H9 (cell line): ENCODE data around the gene TMEM106C. TPM values are rescaled to one million over a fixed set of nuclear protein-coding genes. Genes with fewer than 3 reads are reported as not detected.

Source experiments
- DNase-seq: peaks from one replicate; pipeline ENCODE4 v3.0.0-alpha.2; 2017
- H2AFZ ChIP-seq: one replicate; pipeline ENCODE4 v1.6.1; 2013; ENCODE audit warnings: mild to moderate bottlenecking, low read length, control low read depth, moderate library complexity
- H2AK5ac ChIP-seq: 2 replicates; pipeline ENCODE4 v1.6.1; 2013; ENCODE audit warnings: low read length, control low read depth, mixed read lengths; ENCODE audit not compliant: insufficient read length
- H2BK120ac ChIP-seq: one replicate; pipeline ENCODE4 v1.6.1; 2013; ENCODE audit warnings: low read depth, mild to moderate bottlenecking, low read length, control low read depth, inconsistent platforms; ENCODE audit not compliant: poor library complexity, severe bottlenecking
- H2BK12ac ChIP-seq: 2 replicates; pipeline ENCODE4 v1.6.1; 2013; ENCODE audit warnings: low read length, control low read depth, mixed read lengths, low read depth; ENCODE audit not compliant: insufficient read length
- H2BK15ac ChIP-seq: 2 replicates; pipeline ENCODE4 v1.6.1; 2013; ENCODE audit warnings: low read depth, low read length, control low read depth
- H2BK20ac ChIP-seq: one replicate; pipeline ENCODE4 v1.6.1; 2013; ENCODE audit warnings: low read depth, mild to moderate bottlenecking, low read length, control low read depth, inconsistent platforms; ENCODE audit not compliant: poor library complexity, severe bottlenecking
- H2BK5ac ChIP-seq: 2 replicates; pipeline ENCODE4 v1.6.1; 2013; ENCODE audit warnings: low read length, control low read depth, mixed read lengths; ENCODE audit not compliant: insufficient read length
- H3K14ac ChIP-seq: 2 replicates; pipeline ENCODE4 v1.6.1; 2013; ENCODE audit warnings: low read length, control low read depth; ENCODE audit not compliant: insufficient read depth
- H3K18ac ChIP-seq: 2 replicates; pipeline ENCODE4 v1.6.1; 2013; ENCODE audit warnings: low read depth, mild to moderate bottlenecking, mixed read lengths, low read length, control low read depth; ENCODE audit not compliant: insufficient read length
- H3K23ac ChIP-seq: 2 replicates; pipeline ENCODE4 v1.6.1; 2013; ENCODE audit warnings: low read length, control low read depth, mixed read lengths, low read depth; ENCODE audit not compliant: insufficient read length
- H3K23me2 ChIP-seq: 2 replicates; pipeline ENCODE4 v1.6.1; 2013; ENCODE audit warnings: low read depth, mild to moderate bottlenecking, mixed read lengths, low read length, control low read depth; ENCODE audit not compliant: insufficient read length, poor library complexity, severe bottlenecking
- H3K27ac ChIP-seq: 2 replicates; pipeline ENCODE4 v1.5.1; 2013; ENCODE audit warnings: low read length, control low read depth, mixed read lengths, low read depth; ENCODE audit not compliant: insufficient read length
- H3K27me3 ChIP-seq: 2 replicates; pipeline ENCODE4 v1.6.1; 2013; ENCODE audit warnings: low read length, control low read depth, inconsistent platforms; ENCODE audit not compliant: insufficient read depth
- H3K4ac ChIP-seq: 2 replicates; pipeline ENCODE4 v1.6.1; 2013; ENCODE audit warnings: low read depth, mild to moderate bottlenecking, control low read depth, inconsistent platforms, low read length, moderate library complexity
- H3K4me1 ChIP-seq: 2 replicates; pipeline ENCODE4 v1.6.1; 2013; ENCODE audit warnings: low read length, control low read depth, inconsistent platforms; ENCODE audit not compliant: insufficient read depth
- H3K4me2 ChIP-seq: 2 replicates; pipeline ENCODE4 v1.6.1; 2013; ENCODE audit warnings: low read length, control low read depth, mixed read lengths; ENCODE audit not compliant: insufficient read length, insufficient read depth
- H3K56ac ChIP-seq: 2 replicates; pipeline ENCODE4 v1.6.1; 2013; ENCODE audit warnings: low read depth, mild to moderate bottlenecking, mixed read lengths, low read length, control low read depth; ENCODE audit not compliant: insufficient read length
- H3K79me1 ChIP-seq: 2 replicates; pipeline ENCODE4 v1.6.1; 2013; ENCODE audit warnings: low read depth, mild to moderate bottlenecking, moderate library complexity, low read length, control low read depth, inconsistent platforms; ENCODE audit not compliant: insufficient read depth, poor library complexity, severe bottlenecking
- H3K79me2 ChIP-seq: 2 replicates; pipeline ENCODE4 v1.6.1; 2013; ENCODE audit warnings: low read length, control low read depth, inconsistent platforms; ENCODE audit not compliant: insufficient read depth
- H3K9ac ChIP-seq: 2 replicates; pipeline ENCODE4 v1.6.1; 2013; ENCODE audit warnings: low read length, control low read depth, mixed read lengths; ENCODE audit not compliant: insufficient read length; ENCODE audit errors: extremely low read depth
- H3K9me3 ChIP-seq: one replicate; pipeline ENCODE4 v1.6.1; 2013; ENCODE audit warnings: low read depth, low read length, inconsistent platforms; ENCODE audit not compliant: control insufficient read depth
- H3T11ph ChIP-seq: one replicate; pipeline ENCODE4 v1.6.1; 2013; ENCODE audit warnings: mild to moderate bottlenecking, low read length, control low read depth, inconsistent platforms
- H4K20me1 ChIP-seq: one replicate; pipeline ENCODE4 v1.6.1; 2013; ENCODE audit not compliant: control insufficient read depth, insufficient read length, insufficient read depth
- H4K5ac ChIP-seq: 2 replicates; pipeline ENCODE4 v1.6.1; 2013; ENCODE audit warnings: low read depth, mild to moderate bottlenecking, mixed read lengths, low read length, control low read depth; ENCODE audit not compliant: insufficient read length
- H4K8ac ChIP-seq: replicated peaks from 2 replicates; pipeline ENCODE4 v1.6.1; 2013; ENCODE audit warnings: low read length, control low read depth, mixed read lengths, low read depth; ENCODE audit not compliant: insufficient read length
- H4K91ac ChIP-seq: 2 replicates; pipeline ENCODE4 v1.6.1; 2013; ENCODE audit warnings: low read depth, mild to moderate bottlenecking, moderate library complexity, mixed read lengths, low read length, control low read depth; ENCODE audit not compliant: insufficient read length
- H3K27ac Mint-ChIP-seq, 3 experiments: 2 replicates in 2 of 3; 3 replicates in 1 of 3; pipeline ENCODE4 v1.8.0; 2020 to 2021; ENCODE audit warnings: mixed read lengths in 3 of 3, mild to moderate bottlenecking in 1 of 3, moderate library complexity in 1 of 3
- H3K27me3 Mint-ChIP-seq: 2 replicates; pipeline ENCODE4 v1.8.0; 2021; ENCODE audit warnings: low read depth, mild to moderate bottlenecking, moderate library complexity, mixed read lengths
- H3K36me3 Mint-ChIP-seq, 3 experiments: 2 replicates in 2 of 3; 3 replicates in 1 of 3; pipeline ENCODE4 v1.8.0; 2020 to 2021; ENCODE audit warnings: low read depth in 3 of 3, mixed read lengths in 3 of 3; ENCODE audit not compliant: insufficient read depth in 1 of 3
- H3K4me1 Mint-ChIP-seq, 2 experiments: 2 replicates each; pipeline ENCODE4 v1.8.0; 2020; ENCODE audit warnings: mixed read lengths in 2 of 2
- H3K4me3 Mint-ChIP-seq, 2 experiments: 2 replicates in 1 of 2; 3 replicates in 1 of 2; pipeline ENCODE4 v1.8.0; 2020 to 2021; ENCODE audit warnings: mild to moderate bottlenecking in 2 of 2, mixed read lengths in 2 of 2, moderate library complexity in 1 of 2
- H3K9me3 Mint-ChIP-seq, 2 experiments: 2 replicates in 1 of 2; 3 replicates in 1 of 2; pipeline ENCODE4 v1.8.0; 2020; ENCODE audit warnings: mild to moderate bottlenecking in 2 of 2, mixed read lengths in 2 of 2, moderate library complexity in 1 of 2
- WGBS: extraction: QIAGEN DNeasy Blood & Tissue Kit; methylation state at CpG from one replicate; pipeline ENCODE4 v1.1.7; 2013; ENCODE audit warnings: missing lambda C conversion rate, low lambda C conversion rate, mixed read lengths; ENCODE audit not compliant: insufficient read length; ENCODE audit errors: extremely low coverage; 5-methylcytosine and 5-hydroxymethylcytosine counted together
- total RNA-seq: library from RNA; stranded (reverse); gene quantifications from 2 replicates; pipeline ENCODE4 v1.2.1, GENCODE V29; 2021
- TF ChIP-seq, protein P1 (sequence below): fragments of 200-600 bp; sonication (generic); conservative IDR thresholded peaks from 3 replicates; pipeline ENCODE4 v1.8.0; 2021; ENCODE audit warnings: antibody characterized with exemption, mild to moderate bottlenecking

The TMEM106C gene
- total RNA-seq, 1 experiment from 2014 or later = 43.7 TPM

DNA sequence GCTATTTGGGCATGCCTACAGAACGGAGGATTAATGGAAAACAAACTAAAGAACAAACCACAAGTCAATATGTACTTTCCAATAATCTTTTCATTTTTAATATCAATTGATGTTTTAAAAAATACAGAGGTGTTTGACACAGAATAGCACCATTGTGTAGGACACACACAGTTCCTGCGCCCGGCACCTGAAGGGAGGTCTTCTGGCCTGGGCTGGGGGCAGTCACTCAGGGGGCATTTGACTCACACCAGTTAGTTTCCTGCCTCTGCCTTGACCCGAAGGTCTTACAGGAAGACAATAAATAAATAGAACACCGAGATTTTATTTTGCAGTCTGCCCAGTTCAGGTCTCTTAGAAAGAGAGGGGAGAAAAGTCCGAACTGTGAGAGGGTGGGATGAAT is 9.5 kb downstream of the TMEM106C start:
- Histone ChIP-seq H3K4me2 (no peak overlapping the region), H2AFZ (no peak overlapping the region), H3K9ac (no peak overlapping the region), H3K56ac (no peak overlapping the region), H3K14ac (no peak overlapping the region), H3K27me3 (no peaks in the 10 kb centered on the region), H3K4me1 (no peaks in the 10 kb centered on the region), H2BK15ac (no peak overlapping the region), H3K79me2 (no peaks in the 10 kb centered on the region), H3K23ac (no peak overlapping the region), H2BK12ac (no peak overlapping the region), H2AK5ac (no peak overlapping the region), H4K91ac (no peak overlapping the region), H4K8ac (no peak overlapping the region), H4K5ac (no peak overlapping the region), H3K79me1 (no peaks in the 10 kb centered on the region), H2BK120ac (no peak overlapping the region), H4K20me1 (no peaks in the 10 kb centered on the region), H3K23me2 (no peaks in the 10 kb centered on the region), H3K27ac (no peak overlapping the region), H3K4ac (no peak overlapping the region), H2BK20ac (no peak overlapping the region), H2BK5ac (no peak overlapping the region), H3T11ph (no peak overlapping the region), H3K18ac (no peak overlapping the region), H3K9me3 (no peaks in the 10 kb centered on the region)
- Mint-ChIP-seq H3K27me3 (peaks cover 58% of the 10 kb centered on the region), H3K27ac (no peak overlapping the region), H3K9me3 (no peaks in the 10 kb centered on the region), H3K36me3 (peaks cover 0 to 6% (median 0%) of the 10 kb centered on the region in 3 experiments; a peak in 2 of 7 replicates), H3K4me3 (no peak overlapping the region), H3K4me1 (no peaks in the 10 kb centered on the region)
- no peak for DNase-seq
- TF ChIP-seq, protein P1, sequence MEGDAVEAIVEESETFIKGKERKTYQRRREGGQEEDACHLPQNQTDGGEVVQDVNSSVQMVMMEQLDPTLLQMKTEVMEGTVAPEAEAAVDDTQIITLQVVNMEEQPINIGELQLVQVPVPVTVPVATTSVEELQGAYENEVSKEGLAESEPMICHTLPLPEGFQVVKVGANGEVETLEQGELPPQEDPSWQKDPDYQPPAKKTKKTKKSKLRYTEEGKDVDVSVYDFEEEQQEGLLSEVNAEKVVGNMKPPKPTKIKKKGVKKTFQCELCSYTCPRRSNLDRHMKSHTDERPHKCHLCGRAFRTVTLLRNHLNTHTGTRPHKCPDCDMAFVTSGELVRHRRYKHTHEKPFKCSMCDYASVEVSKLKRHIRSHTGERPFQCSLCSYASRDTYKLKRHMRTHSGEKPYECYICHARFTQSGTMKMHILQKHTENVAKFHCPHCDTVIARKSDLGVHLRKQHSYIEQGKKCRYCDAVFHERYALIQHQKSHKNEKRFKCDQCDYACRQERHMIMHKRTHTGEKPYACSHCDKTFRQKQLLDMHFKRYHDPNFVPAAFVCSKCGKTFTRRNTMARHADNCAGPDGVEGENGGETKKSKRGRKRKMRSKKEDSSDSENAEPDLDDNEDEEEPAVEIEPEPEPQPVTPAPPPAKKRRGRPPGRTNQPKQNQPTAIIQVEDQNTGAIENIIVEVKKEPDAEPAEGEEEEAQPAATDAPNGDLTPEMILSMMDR = no peak
- no CpG with 5 or more reads among the region's 6 CpGs for WGBS
